DND-41 (cell line): ENCODE measurements around the gene UBE2D3.

ENCODE experiments used
- CTCF ChIP-seq: IDR thresholded peaks from 2 replicates; pipeline ENCODE4 v1.5.1; 2012; ENCODE audit warnings: borderline replicate concordance, low read length, moderate library complexity, mild to moderate bottlenecking; ENCODE audit not compliant: poor library complexity, severe bottlenecking; ENCODE audit errors: extremely low read depth
- EZH2 ChIP-seq: IDR thresholded peaks from 3 replicates; pipeline ENCODE4 v1.6.1; 2012; ENCODE audit warnings: borderline replicate concordance, low read depth, mild to moderate bottlenecking, moderate library complexity, low read length, inconsistent platforms; ENCODE audit not compliant: severe bottlenecking

GRCh38 chr4:102809190-102809589 is 18.2 kb downstream of the UBE2D3 start:
- TF ChIP-seq CTCF (no peak), EZH2 (no peak)
